ENCODE results near the gene APOBEC3G.

- no peak for TF ChIP-seq POLR2AphosphoS5 (IDR thresholded peaks at IDR 0.05; ENCODE audit: low read depth)
- no peak for TF ChIP-seq CTCF (conservative IDR thresholded peaks at IDR 0.05; ENCODE audit: low read depth in 2 of 2)
- no peak for TF ChIP-seq NANOG (IDR thresholded peaks at IDR 0.05; ENCODE audit: borderline replicate concordance)
- TF ChIP-seq EZH2phosphoT487 (IDR thresholded peaks at IDR 0.05; ENCODE audit: unreplicated experiment), result no peak
- no peak for TF ChIP-seq EZH2 (IDR thresholded peaks at IDR 0.05; ENCODE audit: low read depth, unreplicated experiment)
- TF ChIP-seq CREB1 (CRISPR knock-in tag; IDR thresholded peaks at IDR 0.05; ENCODE audit: low read depth), result no peak
- TF ChIP-seq REST (IDR thresholded peaks at IDR 0.05; ENCODE audit: unreplicated experiment), result no peak
- TF ChIP-seq ETS1 (IDR thresholded peaks at IDR 0.05), result no peak
- TF ChIP-seq JUNB (IDR thresholded peaks at IDR 0.05; ENCODE audit: unreplicated experiment), result no peak
- TF ChIP-seq ZNF331 (CRISPR knock-in tag; IDR thresholded peaks at IDR 0.05; ENCODE audit: low read depth), result no peak
- no peak for TF ChIP-seq STAT1 (IDR thresholded peaks at IDR 0.05; ENCODE audit: unreplicated experiment)
- TF ChIP-seq ZNF462 (CRISPR knock-in tag; IDR thresholded peaks at IDR 0.05), result no peak
Measured at GRCh38 chr22:39125622-39126021, 48.5 kb downstream of the APOBEC3G start.
